ENCODE measurements around the gene TPRA1.

Gene TPRA1

DNA sequence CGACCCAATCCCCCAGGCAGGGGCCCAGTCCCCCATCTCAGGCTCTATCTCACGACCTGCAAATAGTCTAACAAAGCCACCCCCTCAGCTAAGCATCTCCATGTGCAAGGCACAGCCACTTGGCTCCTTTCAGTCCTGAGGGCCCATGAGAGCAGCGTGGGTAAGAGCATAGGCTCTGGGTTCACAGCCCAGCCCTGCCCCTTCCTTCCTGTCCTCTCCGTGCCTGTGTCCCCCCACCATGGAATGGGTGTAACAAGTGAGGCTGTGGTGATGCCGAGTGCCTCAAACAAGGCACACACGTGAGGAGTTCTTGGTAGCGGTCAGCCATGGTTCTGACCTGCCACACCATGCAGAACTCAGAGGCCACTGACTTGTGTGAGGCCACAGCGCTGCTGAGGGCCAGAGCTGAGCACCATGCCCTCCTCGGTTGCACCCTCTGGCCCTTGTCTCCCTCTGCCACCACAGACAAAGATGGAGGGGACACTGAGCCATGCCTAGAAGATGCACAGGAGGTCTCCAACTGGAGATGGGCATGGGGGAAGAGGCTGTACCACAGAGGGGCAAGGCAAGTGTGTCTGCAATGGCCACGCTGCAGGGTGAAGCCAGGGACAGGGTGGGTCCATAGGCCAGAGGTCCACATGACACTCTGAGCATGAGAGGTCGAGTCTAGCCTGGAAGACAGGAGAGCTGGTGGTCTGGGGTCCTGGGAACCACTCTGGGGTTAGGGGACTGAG, 10.0 kb downstream of the TPRA1 start:
- POLR2A ChIA-PET: no interaction called here

DNA sequence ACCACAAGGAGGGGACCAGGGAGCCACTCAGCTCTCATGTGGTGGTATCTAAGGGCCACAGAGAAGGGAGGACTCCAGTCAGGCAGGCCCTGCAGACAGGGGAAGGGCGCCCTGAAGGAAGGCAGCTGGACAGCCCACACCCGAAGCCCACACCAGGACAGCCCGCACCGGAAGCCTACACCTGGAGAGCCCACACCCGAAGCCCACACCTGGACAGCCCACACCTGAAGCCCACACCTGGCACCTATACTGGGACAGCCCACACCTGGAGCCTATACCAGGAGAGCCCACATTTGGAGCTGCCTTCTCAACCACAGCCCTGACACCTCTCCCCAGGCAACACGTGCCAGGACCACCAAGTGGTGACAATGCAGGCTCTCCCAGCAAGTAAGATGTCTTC, 11.7 kb downstream of the TPRA1 start:
- no peaks in the 10 kb centered on the region for H3K27me3 ChIP-seq (replicated peaks in 2 of 5; ENCODE audit: control insufficient read depth in 4 of 5, insufficient read depth in 5 of 5, low read length in 4 of 5)
- no peak for DNase-seq
- H3K4me1 ChIP-seq (ENCODE audit: control extremely low read depth in 1 of 4, control insufficient read depth in 4 of 4, insufficient read depth in 4 of 4, low read length in 3 of 4): peaks cover 0 to 16% (median 13%) of the 10 kb centered on the region in 4 experiments
- ChIA-PET CTCF (interaction anchor here (1.0 to 2.0 kb wide), 2 partner anchors 12 to 253 kb away, joined by 3 to 5 read pairs; partner anchors contain the start of gene TPRA1), POLR2A (no interaction called here)
- H3K4me3 ChIP-seq (ENCODE audit: control insufficient read depth in 1 of 7, extremely low read depth in 1 of 7, insufficient read depth in 4 of 7, low read depth in 2 of 7, low read length in 6 of 7): no peak overlapping the region
- H3K36me3 ChIP-seq (ENCODE audit: control insufficient read depth in 4 of 4, insufficient read depth in 4 of 4, low read length in 3 of 4): peaks cover 7 to 51% (median 31%) of the 10 kb centered on the region in 4 experiments
- no peaks in the 10 kb centered on the region for H3K9me3 ChIP-seq (ENCODE audit: control extremely low read depth in 1 of 5, control insufficient read depth in 4 of 5, insufficient read depth in 2 of 5, low read depth in 1 of 5, low read length in 4 of 5)
- 100% methylated on average over 3 of the region's 6 CpGs for WGBS (ENCODE audit: insufficient coverage)
- H3K27ac ChIP-seq (ENCODE audit: insufficient read depth in 1 of 2, low read depth in 1 of 2, low read length in 2 of 2, poor library complexity in 1 of 2, severe bottlenecking in 2 of 2): no peak overlapping the region

More for the DNA sequence above, 10.0 kb downstream of the TPRA1 start:
- peaks cover 0 to 14% (median 9%) of the 10 kb centered on the region in 4 experiments for H3K4me1 ChIP-seq (ENCODE audit: control extremely low read depth in 1 of 4, control insufficient read depth in 4 of 4, insufficient read depth in 4 of 4, low read length in 3 of 4)
- H3K4me3 ChIP-seq (ENCODE audit: control insufficient read depth in 1 of 7, extremely low read depth in 1 of 7, insufficient read depth in 4 of 7, low read depth in 2 of 7, low read length in 6 of 7): no peak overlapping the region
- CTCF ChIA-PET: interaction anchor here (1.5 kb wide), 1 partner anchor 67 kb away, joined by 3 read pairs; no protein-coding TSS in a partner anchor
- H3K27me3 ChIP-seq (replicated peaks in 2 of 5; ENCODE audit: control insufficient read depth in 4 of 5, insufficient read depth in 5 of 5, low read length in 4 of 5): no peaks in the 10 kb centered on the region
- peaks cover 4 to 42% (median 22%) of the 10 kb centered on the region in 4 experiments for H3K36me3 ChIP-seq (ENCODE audit: control insufficient read depth in 4 of 4, insufficient read depth in 4 of 4, low read length in 3 of 4)
- WGBS (ENCODE audit: insufficient coverage): 70% methylated on average over 7 of the region's 11 CpGs
- no peak for DNase-seq
- no peak overlapping the region for H3K27ac ChIP-seq (ENCODE audit: insufficient read depth in 1 of 2, low read depth in 1 of 2, low read length in 2 of 2, poor library complexity in 1 of 2, severe bottlenecking in 2 of 2)
- no peaks in the 10 kb centered on the region for H3K9me3 ChIP-seq (ENCODE audit: control extremely low read depth in 1 of 5, control insufficient read depth in 4 of 5, insufficient read depth in 2 of 5, low read depth in 1 of 5, low read length in 4 of 5)

DNA sequence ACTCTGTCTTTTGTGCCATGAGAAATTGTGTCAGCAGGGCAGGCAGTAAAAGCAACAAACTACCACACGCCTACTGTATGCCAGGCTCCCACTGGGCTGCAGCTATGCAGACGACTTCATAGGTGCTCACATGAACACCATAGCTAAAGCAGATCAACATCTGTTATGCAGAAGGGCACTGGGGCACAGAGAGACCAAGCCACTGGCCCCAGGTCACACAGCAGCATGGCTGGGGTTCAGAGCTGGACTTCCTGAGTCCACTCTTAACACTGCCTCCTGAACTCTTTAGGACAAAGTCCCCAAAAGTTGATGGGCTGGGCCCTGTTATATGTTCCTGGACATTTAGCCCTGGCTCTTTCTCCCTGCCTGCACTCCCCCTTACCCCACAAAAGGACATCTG, 12.4 kb downstream of the TPRA1 start:
- Histone ChIP-seq H3K9me3 (ENCODE audit: control extremely low read depth in 1 of 5, control insufficient read depth in 4 of 5, insufficient read depth in 2 of 5, low read depth in 1 of 5, low read length in 4 of 5) (no peaks in the 10 kb centered on the region), H3K4me3 (ENCODE audit: control insufficient read depth in 1 of 7, extremely low read depth in 1 of 7, insufficient read depth in 4 of 7, low read depth in 2 of 7, low read length in 6 of 7) (no peak overlapping the region), H3K4me1 (ENCODE audit: control extremely low read depth in 1 of 4, control insufficient read depth in 4 of 4, insufficient read depth in 4 of 4, low read length in 3 of 4) (peaks cover 0 to 16% (median 13%) of the 10 kb centered on the region in 4 experiments), H3K27me3 (replicated peaks in 2 of 5; ENCODE audit: control insufficient read depth in 4 of 5, insufficient read depth in 5 of 5, low read length in 4 of 5) (no peaks in the 10 kb centered on the region), H3K27ac (ENCODE audit: insufficient read depth in 1 of 2, low read depth in 1 of 2, low read length in 2 of 2, poor library complexity in 1 of 2, severe bottlenecking in 2 of 2) (no peak overlapping the region), H3K36me3 (ENCODE audit: control insufficient read depth in 4 of 4, insufficient read depth in 4 of 4, low read length in 3 of 4) (peaks cover 7 to 58% (median 37%) of the 10 kb centered on the region in 4 experiments)
- POLR2A ChIA-PET: no interaction called here
- DNase-seq: no peak
- CTCF ChIA-PET: interaction anchor here (1.5 to 2.0 kb wide), 2 partner anchors 10 to 12 kb away, joined by 3 to 5 read pairs; partner anchors contain the start of gene TPRA1
- 100% methylated on average over 2 of the region's 2 CpGs for WGBS (ENCODE audit: insufficient coverage)

DNA sequence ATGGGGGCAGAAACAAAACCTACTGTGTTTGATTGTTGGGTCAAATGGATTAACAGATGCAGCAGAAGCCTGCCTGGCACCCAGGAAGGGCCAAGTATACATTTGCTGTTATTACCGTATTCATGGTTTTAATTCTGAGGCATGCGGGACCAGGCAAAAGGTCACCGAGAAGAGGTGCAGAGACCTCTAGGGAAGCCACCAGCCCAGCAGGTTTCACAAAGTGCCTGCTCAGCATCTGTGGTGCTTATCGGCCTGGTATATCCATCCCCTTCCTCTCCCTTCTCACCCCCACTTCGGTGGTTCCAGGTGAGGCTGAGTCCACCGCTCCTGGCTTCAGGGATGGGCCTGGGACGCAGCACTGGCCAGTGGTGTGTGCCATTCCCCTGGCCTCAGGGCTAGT, 13.1 kb downstream of the TPRA1 start:
- no peak overlapping the region for H3K4me3 ChIP-seq (ENCODE audit: control insufficient read depth in 1 of 7, extremely low read depth in 1 of 7, insufficient read depth in 4 of 7, low read depth in 2 of 7, low read length in 6 of 7)
- H3K36me3 ChIP-seq (ENCODE audit: control insufficient read depth in 4 of 4, insufficient read depth in 4 of 4, low read length in 3 of 4): peaks cover 11 to 65% (median 44%) of the 10 kb centered on the region in 4 experiments
- H3K4me1 ChIP-seq (ENCODE audit: control extremely low read depth in 1 of 4, control insufficient read depth in 4 of 4, insufficient read depth in 4 of 4, low read length in 3 of 4): peaks cover 0 to 16% (median 13%) of the 10 kb centered on the region in 4 experiments
- CTCF ChIA-PET: interaction anchor here (1.5 kb wide), 1 partner anchor 10 kb away, joined by 3 read pairs; no protein-coding TSS in a partner anchor
- DNase-seq: no peak
- H3K27me3 ChIP-seq (replicated peaks in 2 of 5; ENCODE audit: control insufficient read depth in 4 of 5, insufficient read depth in 5 of 5, low read length in 4 of 5): no peaks in the 10 kb centered on the region
- 95% methylated on average over 6 of the region's 7 CpGs for WGBS (ENCODE audit: insufficient coverage)
- H3K9me3 ChIP-seq (ENCODE audit: control extremely low read depth in 1 of 5, control insufficient read depth in 4 of 5, insufficient read depth in 2 of 5, low read depth in 1 of 5, low read length in 4 of 5): no peaks in the 10 kb centered on the region
- no peak overlapping the region for H3K27ac ChIP-seq (ENCODE audit: insufficient read depth in 1 of 2, low read depth in 1 of 2, low read length in 2 of 2, poor library complexity in 1 of 2, severe bottlenecking in 2 of 2)
- POLR2A ChIA-PET: no interaction called here

DNA sequence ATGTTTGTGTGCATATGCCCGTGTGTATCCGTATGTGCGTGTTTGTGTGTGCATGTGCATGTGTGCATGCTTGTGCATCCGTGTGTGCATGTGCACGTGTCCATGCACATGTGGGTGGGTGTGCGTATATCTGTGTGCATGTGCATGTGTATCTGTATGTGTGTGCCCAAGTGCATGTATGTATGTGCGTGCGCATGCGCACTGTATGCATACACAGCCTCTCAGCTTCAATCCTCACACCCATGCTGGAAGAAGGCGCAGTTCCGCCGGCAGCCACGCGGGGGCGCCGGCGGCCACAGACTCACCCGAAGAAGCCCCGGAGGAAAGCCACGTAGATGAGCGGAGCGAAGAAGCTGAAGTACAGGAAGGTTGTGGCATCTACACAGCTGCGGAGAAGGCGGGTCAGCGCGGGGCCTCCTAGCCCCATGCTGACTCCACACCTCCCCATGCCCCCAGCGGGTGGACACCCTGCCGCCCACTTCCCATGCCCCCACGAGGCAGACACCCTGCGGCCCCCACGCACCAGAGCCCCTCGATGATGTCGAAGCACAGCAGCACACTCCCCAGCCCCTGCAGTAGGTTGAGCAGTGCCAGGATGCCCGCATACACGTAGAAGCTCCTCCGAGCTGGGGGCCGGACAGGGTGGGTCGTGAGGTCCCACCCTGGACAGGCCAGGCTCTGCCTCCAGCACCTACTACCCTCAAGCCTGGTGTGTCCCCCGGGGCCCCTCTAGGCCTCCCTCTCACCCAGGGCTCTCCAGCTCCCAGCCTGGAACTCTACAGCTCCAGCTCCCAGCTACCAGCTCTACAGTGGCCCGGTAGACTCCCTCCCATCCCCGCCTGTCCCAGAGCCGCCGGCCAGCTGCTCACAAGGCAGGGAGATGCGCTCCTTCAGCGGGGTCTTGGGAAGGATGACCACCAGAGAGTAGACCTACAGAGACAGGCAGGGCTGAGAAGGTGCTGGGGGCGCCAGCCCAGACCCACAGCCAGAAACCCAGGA, 15.4 kb downstream of the TPRA1 start:
- peak; percentile 85 to 94 (median 91) for DNase-seq
- POLR2A ChIA-PET: interaction anchor here (0.6 to 1.0 kb wide), 3 partner anchors 36 to 500 kb away, joined by 3 to 4 read pairs (median 4); no protein-coding TSS in a partner anchor
- Histone ChIP-seq H3K27me3 (replicated peaks in 2 of 5; ENCODE audit: control insufficient read depth in 4 of 5, insufficient read depth in 5 of 5, low read length in 4 of 5) (no peaks in the 10 kb centered on the region), H3K27ac (ENCODE audit: insufficient read depth in 1 of 2, low read depth in 1 of 2, low read length in 2 of 2, poor library complexity in 1 of 2, severe bottlenecking in 2 of 2) (no peak overlapping the region), H3K9me3 (ENCODE audit: control extremely low read depth in 1 of 5, control insufficient read depth in 4 of 5, insufficient read depth in 2 of 5, low read depth in 1 of 5, low read length in 4 of 5) (no peaks in the 10 kb centered on the region), H3K4me1 (ENCODE audit: control extremely low read depth in 1 of 4, control insufficient read depth in 4 of 4, insufficient read depth in 4 of 4, low read length in 3 of 4) (peaks cover 0 to 9% (median 6%) of the 10 kb centered on the region in 4 experiments), H3K4me3 (ENCODE audit: control insufficient read depth in 1 of 7, extremely low read depth in 1 of 7, insufficient read depth in 4 of 7, low read depth in 2 of 7, low read length in 6 of 7) (peak overlapping the region in 1 of 7 experiments; percentile 8), H3K36me3 (ENCODE audit: control insufficient read depth in 4 of 4, insufficient read depth in 4 of 4, low read length in 3 of 4) (peaks cover 11 to 82% (median 59%) of the 10 kb centered on the region in 4 experiments)
- 45% methylated on average over 41 of the region's 46 CpGs for WGBS (ENCODE audit: insufficient coverage)
- CTCF ChIA-PET: interaction anchor here (0.8 to 3.2 kb wide), 19 partner anchors 9 to 396 kb away, joined by 3 to 42 read pairs (median 4); partner anchors contain the start of genes MCM2 and TPRA1

DNA sequence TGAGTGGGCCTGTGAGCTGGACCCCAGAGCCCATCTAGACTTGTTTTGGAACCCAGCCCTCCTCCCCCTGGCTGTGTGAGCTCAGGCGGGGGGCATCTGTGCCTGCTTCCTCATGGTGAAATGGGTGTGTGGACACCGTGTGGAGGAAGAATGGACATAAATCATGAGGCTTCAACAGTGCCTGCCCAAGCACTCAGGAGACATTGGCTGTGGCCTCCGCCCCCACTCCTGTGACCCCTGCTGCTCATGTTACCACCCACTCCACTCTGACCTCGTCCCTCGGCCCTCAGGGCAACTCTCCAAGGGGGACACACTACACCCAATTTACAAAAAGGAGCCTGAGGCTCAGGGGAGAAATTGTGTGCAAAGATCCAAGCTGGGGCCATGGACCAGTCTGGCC, 16.6 kb downstream of the TPRA1 start:
- DNase-seq: no peak
- peaks cover 11 to 73% (median 56%) of the 10 kb centered on the region in 4 experiments for H3K36me3 ChIP-seq (ENCODE audit: control insufficient read depth in 4 of 4, insufficient read depth in 4 of 4, low read length in 3 of 4)
- H3K4me3 ChIP-seq (ENCODE audit: control insufficient read depth in 1 of 7, extremely low read depth in 1 of 7, insufficient read depth in 4 of 7, low read depth in 2 of 7, low read length in 6 of 7): no peak overlapping the region
- peaks cover 0 to 9% (median 5%) of the 10 kb centered on the region in 4 experiments for H3K4me1 ChIP-seq (ENCODE audit: control extremely low read depth in 1 of 4, control insufficient read depth in 4 of 4, insufficient read depth in 4 of 4, low read length in 3 of 4)
- no peaks in the 10 kb centered on the region for H3K27me3 ChIP-seq (replicated peaks in 2 of 5; ENCODE audit: control insufficient read depth in 4 of 5, insufficient read depth in 5 of 5, low read length in 4 of 5)
- no peaks in the 10 kb centered on the region for H3K9me3 ChIP-seq (ENCODE audit: control extremely low read depth in 1 of 5, control insufficient read depth in 4 of 5, insufficient read depth in 2 of 5, low read depth in 1 of 5, low read length in 4 of 5)
- ChIA-PET POLR2A (no interaction called here), CTCF (interaction anchor here (1.3 to 3.2 kb wide), 4 partner anchors 8 to 258 kb away, joined by 4 to 42 read pairs (median 12); partner anchors contain the start of gene TPRA1)
- H3K27ac ChIP-seq (ENCODE audit: insufficient read depth in 1 of 2, low read depth in 1 of 2, low read length in 2 of 2, poor library complexity in 1 of 2, severe bottlenecking in 2 of 2): no peak overlapping the region
- WGBS (ENCODE audit: insufficient coverage): 88% methylated on average over 1 of the region's 5 CpGs

All from common myeloid progenitor, CD34-positive (primary cell).